Urinary bladder (tissue), 2 donors: ENCODE measurements around the gene DHRS7B. TPM values are rescaled to one million over a fixed set of nuclear protein-coding genes. Genes with fewer than 3 reads are reported as not detected.

ENCODE experiments used
- polyA plus RNA-seq: library from polyadenylated mRNA; stranded (reverse); fragments of 200-250 nt; gene quantifications from one replicate; pipeline ENCODE4 v1.2.3, GENCODE V29; 2013
- small RNA-seq: library from RNA; depleted of rRNA; stranded (forward); fragments of <200 nt; gene quantifications from one replicate; pipeline ENCODE3, GENCODE V24; 2014
- total RNA-seq: library from RNA; depleted of rRNA; stranded (reverse); fragments of >200 nt; gene quantifications from one replicate; pipeline ENCODE4 v1.2.3, GENCODE V29; 2014
- donor health status: healthy.

DHRS7B gene
- total and polyA plus RNA-seq, 2 donors: 14.5 to 33.4 TPM

Small RNA genes lying within 50 kb of the gene (small RNA-seq; reads per million reads assigned to genes)
- gene RN7SL426P: not detected

Other genes with a start within 250 kb of the DHRS7B start
- gene USP22, start 84.0 kb upstream of the DHRS7B start, total RNA-seq: 170 TPM
- gene USP22, start 84.0 kb upstream of the DHRS7B start, polyA plus RNA-seq: 72.1 TPM
- gene TMEM11, start 87.2 kb downstream of the DHRS7B start, total RNA-seq: 6.6 TPM
- gene TMEM11, start 87.2 kb downstream of the DHRS7B start, polyA plus RNA-seq: 24.7 TPM
- 2.1 TPM for gene NATD1, start 126.4 kb downstream of the DHRS7B start, total RNA-seq
- 9.8 TPM for gene NATD1, start 126.4 kb downstream of the DHRS7B start, polyA plus RNA-seq
- 8.3 TPM for gene MAP2K3, start 157.7 kb downstream of the DHRS7B start, total RNA-seq
- 33.5 TPM for gene MAP2K3, start 157.7 kb downstream of the DHRS7B start, polyA plus RNA-seq
- gene KCNJ12, start 249.4 kb downstream of the DHRS7B start, total RNA-seq: 4.1 TPM
- gene KCNJ12, start 249.4 kb downstream of the DHRS7B start, polyA plus RNA-seq: 1.5 TPM